Gastroesophageal sphincter (tissue), 3 donors: ENCODE results near the gene ACTL7A.

Experiments
- CTCF ChIP-seq, 4 experiments: fragments of 200-600 bp in 2 of 4; fragments of 450-650 bp in 2 of 4; sonication (generic) in 1 of 4; IDR thresholded peaks; one replicate each; pipeline ENCODE4 v1.5.1; 2017 to 2019; ENCODE audit warnings: antibody characterized with exemption in 4 of 4, mild to moderate bottlenecking in 2 of 4, moderate library complexity in 2 of 4
- POLR2A ChIP-seq, 2 donors: fragments of 450-650 bp; IDR thresholded peaks; one replicate each; pipeline ENCODE4 v1.6.1; 2017; ENCODE audit warnings: antibody characterized with exemption in 2 of 2, mild to moderate bottlenecking in 2 of 2, moderate library complexity in 1 of 2
- POLR2AphosphoS5 ChIP-seq: sonication (generic); formaldehyde crosslinking; IDR thresholded peaks from one replicate; pipeline ENCODE4 v1.6.1; 2017; ENCODE audit warnings: antibody characterized with exemption

- TF ChIP-seq POLR2A (IDR thresholded peaks at IDR 0.05) (no peak), POLR2AphosphoS5 (no peak), CTCF (IDR thresholded peaks at IDR 0.05) (no peak)
Measured at GRCh38 chr9:108855529-108855886, 6.6 kb upstream of the ACTL7A start.
